HEK293T (cell line): ENCODE data around the gene PMIS2.

Experiments
- ARNT ChIP-seq: fragments of 450-650 bp; IDR thresholded peaks from 2 replicates; pipeline ENCODE4 v1.6.1; 2017; ENCODE audit warnings: mild to moderate bottlenecking
- BHLHE40 ChIP-seq: fragments of 450-650 bp; IDR thresholded peaks from 2 replicates; pipeline ENCODE4 v1.6.1; 2016; ENCODE audit warnings: mild to moderate bottlenecking, moderate library complexity, borderline replicate concordance
- ELF4 ChIP-seq: fragments of 450-650 bp; IDR thresholded peaks from 2 replicates; pipeline ENCODE4 v1.6.1; 2017; ENCODE audit warnings: antibody characterized with exemption
- FOXA1 ChIP-seq: fragments of 450-650 bp; IDR thresholded peaks from 2 replicates; pipeline ENCODE4 v1.6.1; 2016; ENCODE audit warnings: mild to moderate bottlenecking
- FOXK2 ChIP-seq: fragments of 450-650 bp; IDR thresholded peaks from 2 replicates; pipeline ENCODE4 v1.6.1; 2016; ENCODE audit warnings: mild to moderate bottlenecking
- FOXM1 ChIP-seq: fragments of 450-650 bp; IDR thresholded peaks from 2 replicates; pipeline ENCODE4 v1.6.1; 2017; ENCODE audit warnings: mild to moderate bottlenecking, borderline replicate concordance
- HDGF ChIP-seq: fragments of 450-650 bp; IDR thresholded peaks from 2 replicates; pipeline ENCODE4 v1.6.1; 2017; ENCODE audit warnings: antibody characterized with exemption, borderline replicate concordance
- L3MBTL2 ChIP-seq: fragments of 450-650 bp; conservative IDR thresholded peaks from 2 replicates; pipeline ENCODE4 v1.6.1; 2016; ENCODE audit warnings: mild to moderate bottlenecking
- NFRKB ChIP-seq: fragments of 450-650 bp; IDR thresholded peaks from 2 replicates; pipeline ENCODE4 v1.6.1; 2016; ENCODE audit warnings: mild to moderate bottlenecking, moderate library complexity
- PKNOX1 ChIP-seq: fragments of 450-650 bp; IDR thresholded peaks from 2 replicates; pipeline ENCODE4 v1.6.1; 2016
- SP1 ChIP-seq: fragments of 450-650 bp; IDR thresholded peaks from 2 replicates; pipeline ENCODE4 v1.6.1; 2017
- SUZ12 ChIP-seq: fragments of 450-650 bp; IDR thresholded peaks from 2 replicates; pipeline ENCODE4 v1.6.1; 2016; ENCODE audit warnings: mild to moderate bottlenecking
- TARDBP ChIP-seq: fragments of 450-650 bp; IDR thresholded peaks from 2 replicates; pipeline ENCODE4 v1.6.1; 2016
- ZNF384 ChIP-seq: fragments of 450-650 bp; IDR thresholded peaks from 2 replicates; pipeline ENCODE4 v1.6.1; 2016

- TF ChIP-seq BHLHE40 = no peak
- no peak for TF ChIP-seq ELF4
- TF ChIP-seq FOXM1 = no peak
- TF ChIP-seq SUZ12 = no peak
- TF ChIP-seq TARDBP = no peak
- no peak for TF ChIP-seq L3MBTL2
- no peak for TF ChIP-seq FOXK2
- no peak for TF ChIP-seq HDGF
- TF ChIP-seq NFRKB = no peak
- no peak for TF ChIP-seq ZNF384
- TF ChIP-seq SP1 = no peak
- TF ChIP-seq FOXA1 = no peak
- no peak for TF ChIP-seq ARNT
- TF ChIP-seq PKNOX1 = no peak
These were observed 29.0 kb upstream of the PMIS2 start for GRCh38 chr19:35556846-35557538.
